ENCODE data around the gene PLLP. TPM values are rescaled to one million over a fixed set of nuclear protein-coding genes. Genes with fewer than 3 reads are reported as not detected.

PLLP gene
- total RNA-seq, 1 donor from 2014 or later = 0.02 TPM

DNA sequence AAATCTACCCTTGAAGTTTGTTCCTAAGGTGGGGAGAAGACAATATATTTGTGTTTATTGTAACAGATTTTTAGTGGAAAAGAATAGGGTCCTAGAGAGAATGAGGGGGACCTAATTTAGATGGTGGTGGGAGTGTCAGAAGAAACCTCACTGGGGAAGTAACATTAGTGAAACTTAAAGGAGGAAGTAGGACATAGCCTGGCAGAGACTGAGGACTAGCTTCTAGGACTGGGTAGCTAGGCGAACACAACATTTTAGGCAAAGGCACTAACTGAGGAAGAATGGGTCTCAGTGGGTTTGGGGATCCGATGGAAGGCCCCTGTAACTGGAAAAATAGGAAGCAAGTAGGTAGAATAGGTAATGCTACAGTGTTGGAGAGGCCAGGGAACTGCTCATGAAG is 43.6 kb downstream of the PLLP start:
- H3K9me3 Mint-ChIP-seq (ENCODE audit: low read depth) = no peaks in the 10 kb centered on the region
- H3K4me1 Mint-ChIP-seq (ENCODE audit: low read depth) = peaks cover 13% of the 10 kb centered on the region
- peaks cover 13% of the 10 kb centered on the region for H3K36me3 Mint-ChIP-seq (ENCODE audit: low read depth)
- no peaks in the 10 kb centered on the region for H3K27me3 Mint-ChIP-seq (ENCODE audit: low read depth)
- no peak overlapping the region for H3K27ac Mint-ChIP-seq (ENCODE audit: unreplicated experiment)
- no peak overlapping the region for H3K4me3 Mint-ChIP-seq (ENCODE audit: unreplicated experiment)
- no peak for DNase-seq (ENCODE audit: low spot score)
- no peak for TF ChIP-seq CTCF (IDR thresholded peaks at IDR 0.05)

DNA sequence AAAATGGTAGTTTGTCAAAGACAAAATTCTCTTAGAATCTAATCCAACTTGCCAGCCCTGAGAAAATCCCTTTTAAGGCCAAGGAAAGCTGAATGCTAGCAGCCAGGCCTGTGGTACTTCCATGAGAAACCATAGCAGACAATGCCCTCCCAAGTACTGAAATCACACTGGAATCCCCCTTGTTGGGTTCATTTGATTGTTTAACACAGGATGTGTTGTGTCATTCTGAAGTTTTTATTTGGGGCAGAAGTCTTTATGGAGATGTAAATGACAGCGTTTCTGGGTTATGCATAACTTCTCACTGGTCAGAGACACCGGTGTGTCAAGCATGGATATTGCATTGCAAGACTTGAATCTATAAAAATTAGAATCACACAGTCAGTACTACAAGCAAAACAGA is 45.4 kb downstream of the PLLP start:
- no peak for TF ChIP-seq CTCF (IDR thresholded peaks at IDR 0.05)
- Mint-ChIP-seq H3K36me3 (ENCODE audit: low read depth) (peaks cover 23% of the 10 kb centered on the region), H3K27ac (ENCODE audit: unreplicated experiment) (no peak overlapping the region), H3K9me3 (ENCODE audit: low read depth) (no peaks in the 10 kb centered on the region), H3K4me3 (ENCODE audit: unreplicated experiment) (no peak overlapping the region), H3K27me3 (ENCODE audit: low read depth) (no peaks in the 10 kb centered on the region), H3K4me1 (ENCODE audit: low read depth) (peaks cover 2% of the 10 kb centered on the region)
- DNase-seq (ENCODE audit: low spot score) = no peak

DNA sequence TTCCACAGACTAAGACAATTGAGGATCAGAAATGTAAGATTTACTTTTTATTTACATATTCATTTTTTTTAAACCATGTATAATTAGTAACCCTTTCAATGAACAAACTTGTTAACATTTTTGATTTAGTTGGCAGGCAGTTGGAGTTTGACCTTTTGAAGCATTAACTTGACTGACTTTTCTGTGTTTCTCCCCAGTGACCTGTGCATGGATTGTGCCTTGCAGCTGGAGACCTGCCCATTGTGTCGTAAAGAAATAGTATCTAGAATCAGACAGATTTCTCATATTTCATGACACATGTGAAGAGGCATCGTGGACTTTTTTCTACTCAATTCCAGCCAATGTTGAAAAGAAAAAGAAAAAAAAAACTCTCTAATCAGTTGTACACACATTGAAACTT is 45.8 kb downstream of the PLLP start:
- no peaks in the 10 kb centered on the region for H3K27me3 Mint-ChIP-seq (ENCODE audit: low read depth)
- H3K4me1 Mint-ChIP-seq (ENCODE audit: low read depth) = no peaks in the 10 kb centered on the region
- no peak for DNase-seq (ENCODE audit: low spot score)
- no peak overlapping the region for H3K27ac Mint-ChIP-seq (ENCODE audit: unreplicated experiment)
- no peak overlapping the region for H3K4me3 Mint-ChIP-seq (ENCODE audit: unreplicated experiment)
- H3K36me3 Mint-ChIP-seq (ENCODE audit: low read depth) = peaks cover 28% of the 10 kb centered on the region
- no peaks in the 10 kb centered on the region for H3K9me3 Mint-ChIP-seq (ENCODE audit: low read depth)
- TF ChIP-seq CTCF (IDR thresholded peaks at IDR 0.05) = no peak

GRCh38 chr16:57236022-57236350 is 48.5 kb downstream of the PLLP start:
- no peak for DNase-seq (ENCODE audit: low spot score)
- H3K27ac Mint-ChIP-seq (ENCODE audit: unreplicated experiment) = no peak overlapping the region
- no peak overlapping the region for H3K4me3 Mint-ChIP-seq (ENCODE audit: unreplicated experiment)
- no peaks in the 10 kb centered on the region for H3K27me3 Mint-ChIP-seq (ENCODE audit: low read depth)
- peaks cover 32% of the 10 kb centered on the region for H3K36me3 Mint-ChIP-seq (ENCODE audit: low read depth)
- TF ChIP-seq CTCF (IDR thresholded peaks at IDR 0.05) = no peak
- H3K9me3 Mint-ChIP-seq (ENCODE audit: low read depth) = no peaks in the 10 kb centered on the region
- no peaks in the 10 kb centered on the region for H3K4me1 Mint-ChIP-seq (ENCODE audit: low read depth)

- peak overlapping the region; percentile 61 for H3K27ac Mint-ChIP-seq (ENCODE audit: unreplicated experiment)
- H3K4me3 Mint-ChIP-seq (ENCODE audit: unreplicated experiment) = no peak overlapping the region
- no peaks in the 10 kb centered on the region for H3K4me1 Mint-ChIP-seq (ENCODE audit: low read depth)
- H3K27me3 Mint-ChIP-seq (ENCODE audit: low read depth) = no peaks in the 10 kb centered on the region
- no peak for DNase-seq (ENCODE audit: low spot score)
- H3K9me3 Mint-ChIP-seq (ENCODE audit: low read depth) = no peaks in the 10 kb centered on the region
- TF ChIP-seq CTCF (IDR thresholded peaks at IDR 0.05) = no peak
- peaks cover 36% of the 10 kb centered on the region for H3K36me3 Mint-ChIP-seq (ENCODE audit: low read depth)
Measured at GRCh38 chr16:57235128-57236021, 49.1 kb downstream of the PLLP start.
